GM12892 (cell line): Measurements from ENCODE around the gene PHLDB2.

Experiments
- POLR2A ChIP-seq: IDR thresholded peaks from 2 replicates; pipeline ENCODE4 v1.6.1; 2011; ENCODE audit warnings: low read depth, low read length, control low read depth
- POLR2AphosphoS5 ChIP-seq: IDR thresholded peaks from 2 replicates; pipeline ENCODE4 v1.6.1; 2011; ENCODE audit warnings: low read depth, low read length, control low read depth
- TAF1 ChIP-seq: IDR thresholded peaks from 2 replicates; pipeline ENCODE4 v1.6.1; 2011; ENCODE audit warnings: low read depth, mild to moderate bottlenecking, control low read depth, low read length, borderline replicate concordance

DNA sequence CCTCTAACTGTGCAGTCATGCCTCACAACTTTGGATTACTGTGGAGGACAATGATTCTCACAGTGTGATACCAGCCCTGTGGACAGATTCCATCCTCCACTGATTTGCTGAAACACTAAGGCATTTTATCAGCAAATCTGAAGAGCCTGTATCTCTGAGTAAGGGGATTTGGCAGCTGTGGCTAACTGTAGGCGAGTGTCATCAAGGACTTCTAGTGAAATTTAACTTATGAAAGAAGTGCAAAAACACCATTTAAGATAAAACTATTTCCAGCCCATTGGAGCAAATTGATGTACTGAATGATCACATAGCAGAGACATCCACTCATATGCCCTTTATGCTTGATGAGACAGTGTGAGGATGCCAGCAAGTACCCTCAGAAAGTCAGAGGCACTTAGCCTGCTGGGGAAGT is 161.6 kb downstream of the PHLDB2 start:
- TF ChIP-seq POLR2A (no peak), POLR2AphosphoS5 (no peak), TAF1 (no peak)
